Ectodermal cell (in vitro differentiated cells): Measurements from ENCODE around the gene HLA-B. TPM values are rescaled to one million over a fixed set of nuclear protein-coding genes. Genes with fewer than 3 reads are reported as not detected.
"Not testable (repeated sequence)": the region's sequence is repeated elsewhere in the genome, so short reads cannot be mapped to it uniquely, and the experiment has no call there.

Experiments
- H3K27ac ChIP-seq: 2 replicates; pipeline ENCODE4 v1.7.0; 2013; ENCODE audit warnings: mild to moderate bottlenecking, low read depth, low read length; ENCODE audit not compliant: insufficient read depth, poor library complexity, severe bottlenecking
- H3K27me3 ChIP-seq: 2 replicates; pipeline ENCODE4 v1.7.0; 2013; ENCODE audit warnings: mild to moderate bottlenecking, low read length; ENCODE audit not compliant: insufficient read depth, control insufficient read depth, poor library complexity, severe bottlenecking
- H3K36me3 ChIP-seq: one replicate; pipeline ENCODE4 v1.7.0; 2013; ENCODE audit warnings: low read length; ENCODE audit not compliant: control insufficient read depth, insufficient read depth
- H3K4me1 ChIP-seq: one replicate; pipeline ENCODE4 v1.7.0; 2013; ENCODE audit warnings: low read length; ENCODE audit not compliant: control insufficient read depth, insufficient read depth
- H3K4me3 ChIP-seq: 2 replicates; pipeline ENCODE4 v1.7.0; 2013; ENCODE audit warnings: low read depth, low read length, control low read depth; ENCODE audit not compliant: insufficient read depth
- H3K9me3 ChIP-seq: 2 replicates; pipeline ENCODE4 v1.7.0; 2013; ENCODE audit warnings: mild to moderate bottlenecking, low read length, moderate library complexity; ENCODE audit not compliant: control insufficient read depth
- WGBS, 2 experiments: methylation state at CpG; one replicate each; pipeline ENCODE4 v1.1.7; 2013; ENCODE audit warnings: missing lambda C conversion rate in 2 of 2; 5-methylcytosine and 5-hydroxymethylcytosine counted together
- polyA plus RNA-seq, 4 experiments: library from polyadenylated mRNA; stranded (reverse); fragments of 50-300 nt; gene quantifications; one replicate each; pipeline ENCODE4 v1.2.3, GENCODE V29; 2013

Gene HLA-B
- polyA plus RNA-seq (2013, experiment 1 of 4), result 40.5 TPM
- 38.9 TPM for polyA plus RNA-seq (2013, experiment 2 of 4)
- polyA plus RNA-seq (2013, experiment 3 of 4), result 26.6 TPM
- 40.4 TPM for polyA plus RNA-seq (2013, experiment 4 of 4)

- Histone ChIP-seq H3K36me3 (no peaks in the 10 kb centered on the region), H3K27ac (no peak within 1 kb of the TSS), H3K9me3 (no peaks in the 10 kb centered on the region), H3K4me1 (no peaks in the 10 kb centered on the region), H3K27me3 (peaks cover 64% of the 10 kb centered on the region), H3K4me3 (peak within 1 kb of the TSS; percentile 46)
- 0% methylated on average over 39 of the region's 39 CpGs for WGBS, 2 experiments
Observed at GRCh38 chr6:31356946-31357466, at the start of gene HLA-B. TSS of gene HLA-B (minus strand) at chr6:31357179. CDS start at chr6:31357158, 21 bp downstream.

- H3K4me1 ChIP-seq, result peaks cover 5% of the 10 kb centered on the region
- 94 to 100% methylated on average over 3 to 5 of the region's 5 CpGs for WGBS, 2 experiments
Observed at GRCh38 chr6:31405996-31406395, 49.0 kb upstream of the HLA-B start.

GRCh38 chr6:31404061-31404364 is 47.0 kb upstream of the HLA-B start:
- H3K27ac ChIP-seq, result not testable (repeated sequence)
- H3K27me3 ChIP-seq, result peaks cover 38% of the 10 kb centered on the region
- WGBS, 2 experiments, result 1 to 2% methylated on average over 13 of the region's 13 CpGs

More at GRCh38 chr6:31405996-31406395, 49.0 kb upstream of the HLA-B start:
- Histone ChIP-seq H3K36me3 (no peaks in the 10 kb centered on the region), H3K27ac (no peak overlapping the region), H3K27me3 (peaks cover 21% of the 10 kb centered on the region), H3K4me3 (no peak overlapping the region), H3K9me3 (no peaks in the 10 kb centered on the region)

GRCh38 chr6:31403283-31404060 is 46.5 kb upstream of the HLA-B start, which contains the start of gene MICA:
TSS of gene MICA (plus strand) at chr6:31403595. CDS start at chr6:31403633, 38 bp downstream.
- no peaks in the 10 kb centered on the region for H3K9me3 ChIP-seq
- H3K4me1 ChIP-seq, result peaks cover 5% of the 10 kb centered on the region
- H3K4me3 ChIP-seq, result peak within 1 kb of the TSS; percentile 63
- WGBS, 2 experiments, result 0% methylated on average over 58 of the region's 58 CpGs
- H3K27ac ChIP-seq, result no peak within 1 kb of the TSS
- peaks cover 38% of the 10 kb centered on the region for H3K27me3 ChIP-seq
- H3K36me3 ChIP-seq, result no peaks in the 10 kb centered on the region

More at GRCh38 chr6:31404061-31404364, 47.0 kb upstream of the HLA-B start:
- peak overlapping the region; percentile 63 for H3K4me3 ChIP-seq
- H3K36me3 ChIP-seq, H3K9me3 ChIP-seq, H3K4me1 ChIP-seq: not testable (repeated sequence)

- Histone ChIP-seq H3K36me3 (no peaks in the 10 kb centered on the region), H3K4me1 (peaks cover 5% of the 10 kb centered on the region), H3K27me3 (peaks cover 38% of the 10 kb centered on the region), H3K4me3 (peak overlapping the region; percentile 63), H3K9me3 (no peaks in the 10 kb centered on the region), H3K27ac (no peak overlapping the region)
- WGBS, 2 experiments, result 32 to 34% methylated on average over 27 of the region's 27 CpGs
Observed at GRCh38 chr6:31402324-31403282, 45.6 kb upstream of the HLA-B start.

GRCh38 chr6:31401403-31401802 is 44.4 kb upstream of the HLA-B start:
- no peaks in the 10 kb centered on the region for H3K9me3 ChIP-seq
- H3K4me3 ChIP-seq, result no peak overlapping the region
- 79 to 81% methylated on average over 4 of the region's 4 CpGs for WGBS, 2 experiments

GRCh38 chr6:31400467-31401289 is 43.7 kb upstream of the HLA-B start:
- Histone ChIP-seq H3K9me3 (no peaks in the 10 kb centered on the region), H3K27ac (no peak overlapping the region), H3K27me3 (peaks cover 38% of the 10 kb centered on the region), H3K4me3 (peak overlapping the region; percentile 41), H3K36me3 (no peaks in the 10 kb centered on the region), H3K4me1 (peaks cover 5% of the 10 kb centered on the region)
- WGBS, 2 experiments, result 7 to 10% methylated on average over 28 to 30 of the region's 30 CpGs

More at GRCh38 chr6:31401403-31401802, 44.4 kb upstream of the HLA-B start:
- Histone ChIP-seq H3K27ac (no peak overlapping the region), H3K4me1 (peaks cover 5% of the 10 kb centered on the region), H3K27me3 (peaks cover 38% of the 10 kb centered on the region), H3K36me3 (no peaks in the 10 kb centered on the region)

- H3K27ac ChIP-seq, result no peak overlapping the region
- 2% methylated on average over 57 of the region's 57 CpGs for WGBS, 2 experiments
- no peaks in the 10 kb centered on the region for H3K9me3 ChIP-seq
- no peaks in the 10 kb centered on the region for H3K36me3 ChIP-seq
- peaks cover 38% of the 10 kb centered on the region for H3K27me3 ChIP-seq
- peaks cover 5% of the 10 kb centered on the region for H3K4me1 ChIP-seq
- peak overlapping the region; percentile 41 for H3K4me3 ChIP-seq
Observed at GRCh38 chr6:31399589-31400466, 42.8 kb upstream of the HLA-B start.
